Activated CD8-positive, alpha-beta T cell treated with anti-CD3 and anti-CD28 coated beads for 36 hours (primary cell): ENCODE measurements around the gene KLHL17. TPM values are rescaled to one million over a fixed set of nuclear protein-coding genes. Genes with fewer than 3 reads are reported as not detected.
A peak's percentile ranks its signal among the peaks of the same experiment; 100 is the strongest.

ENCODE experiments used
- ATAC-seq: fragments of 200-7000 bp; cut with Tn5 transposase; one replicate; pipeline ENCODE4 v1.10.0; 2021; ENCODE audit warnings: mild to moderate bottlenecking, moderate library complexity
- CTCF ChIA-PET: fragments of 350-600 bp; sonication (Branson Sonifier 250); formaldehyde crosslinking; loops from one replicate; lab custom pipeline; 2021; ENCODE audit warnings: antibody characterized with exemption; lab: Charles Lee
- POLR2A ChIA-PET: fragments of 350-600 bp; sonication (Branson Sonifier 250); formaldehyde crosslinking; loops from one replicate; lab custom pipeline; 2021; ENCODE audit warnings: antibody characterized with exemption; lab: Charles Lee
- DNase-seq: peaks from one replicate; pipeline ENCODE4 v3.0.0-alpha.2; 2020
- H3K27ac Mint-ChIP-seq: one replicate; pipeline ENCODE4 v1.8.0; 2021; ENCODE audit warnings: mild to moderate bottlenecking, mixed read lengths
- H3K27me3 Mint-ChIP-seq: one replicate; pipeline ENCODE4 v1.8.0; 2021; ENCODE audit warnings: mixed read lengths
- H3K36me3 Mint-ChIP-seq: one replicate; pipeline ENCODE4 v1.8.0; 2021; ENCODE audit warnings: low read depth, mixed read lengths
- H3K4me1 Mint-ChIP-seq: one replicate; pipeline ENCODE4 v1.8.0; 2021; ENCODE audit warnings: low read depth, mixed read lengths
- H3K4me3 Mint-ChIP-seq: one replicate; pipeline ENCODE4 v1.8.0; 2021; ENCODE audit warnings: mild to moderate bottlenecking, moderate library complexity, mixed read lengths
- H3K9me3 Mint-ChIP-seq: one replicate; pipeline ENCODE4 v1.8.0; 2021; ENCODE audit warnings: mixed read lengths
- CTCF ChIP-seq: fragments of 200-600 bp; IDR thresholded peaks from one replicate; pipeline ENCODE4 v1.8.0; 2022; ENCODE audit warnings: antibody characterized with exemption, mild to moderate bottlenecking
- intact Hi-C: fragments of 100-400 bp; cut with micrococcal nuclease; formaldehyde crosslinking; loops from one replicate; pipeline ENCODE4 v1.10.0; 2022
- total RNA-seq, 2 experiments: library from RNA; stranded (reverse); gene quantifications; one replicate each; pipeline ENCODE4 v1.2.3, GENCODE V29; 2021

KLHL17 gene
- 10 to 100 TPM; 27.8 to 31.2 TPM for total RNA-seq

- Mint-ChIP-seq H3K27ac (peak within 1 kb of the TSS; percentile 72), H3K27me3 (no peaks in the 10 kb centered on the region), H3K4me1 (peaks cover 19% of the 10 kb centered on the region), H3K36me3 (peaks cover 26% of the 10 kb centered on the region), H3K9me3 (no peaks in the 10 kb centered on the region), H3K4me3 (peak within 1 kb of the TSS; percentile 91)
- TF ChIP-seq CTCF: no peak
- peak; percentile 66 for ATAC-seq
- DNase-seq: peak; percentile 87
- intact Hi-C loops: no loop called here
- CTCF ChIA-PET: no interaction called here
- POLR2A ChIA-PET: no interaction called here
Observed at GRCh38 chr1:960363-961131, at the start of gene KLHL17. TSS of gene KLHL17 (plus strand) at chr1:960584. CDS start at chr1:960694, 110 bp downstream.

- intact Hi-C loops: no loop called here
- ChIA-PET POLR2A (no interaction called here), CTCF (interaction anchor here (1.1 kb wide), 1 partner anchor 27 kb away, joined by 3 read pairs; no protein-coding TSS in a partner anchor)
- Mint-ChIP-seq H3K27me3 (peaks cover 37% of the 10 kb centered on the region), H3K9me3 (no peaks in the 10 kb centered on the region), H3K4me1 (no peaks in the 10 kb centered on the region), H3K4me3 (no peak overlapping the region), H3K27ac (no peak overlapping the region), H3K36me3 (no peaks in the 10 kb centered on the region)
- DNase-seq: peak; percentile 41
- TF ChIP-seq CTCF: no peak
- ATAC-seq: peak; percentile 64
Observed at GRCh38 chr1:910881-911721, 49.3 kb upstream of the KLHL17 start.

GRCh38 chr1:911875-912739 is 48.3 kb upstream of the KLHL17 start:
- no peak for DNase-seq
- intact Hi-C loops: no loop called here
- CTCF ChIA-PET: interaction anchor here (1.1 to 1.4 kb wide), 2 partner anchors 26 to 90 kb away, joined by 3 read pairs; no protein-coding TSS in a partner anchor
- Mint-ChIP-seq H3K9me3 (no peaks in the 10 kb centered on the region), H3K4me3 (no peak overlapping the region), H3K36me3 (no peaks in the 10 kb centered on the region), H3K27ac (no peak overlapping the region), H3K4me1 (no peaks in the 10 kb centered on the region), H3K27me3 (peaks cover 28% of the 10 kb centered on the region)
- ATAC-seq: no peak
- TF ChIP-seq CTCF: no peak
- POLR2A ChIA-PET: no interaction called here

- DNase-seq (peak; percentile 30), ATAC-seq (peak; percentile 65)
Observed at GRCh38 chr1:912740-913301, 47.6 kb upstream of the KLHL17 start.

More at GRCh38 chr1:912740-913301, 47.6 kb upstream of the KLHL17 start:
- no peak for TF ChIP-seq CTCF
- H3K27me3 Mint-ChIP-seq: peaks cover 24% of the 10 kb centered on the region
- ChIA-PET POLR2A (interaction anchor here (0.6 kb wide), 1 partner anchor 364 kb away, joined by 4 read pairs; no protein-coding TSS in a partner anchor), CTCF (interaction anchor here (1.4 kb wide), 1 partner anchor 89 kb away, joined by 3 read pairs; no protein-coding TSS in a partner anchor)
- no peaks in the 10 kb centered on the region for H3K4me1 Mint-ChIP-seq
- H3K4me3 Mint-ChIP-seq: no peak overlapping the region
- H3K9me3 Mint-ChIP-seq: no peaks in the 10 kb centered on the region
- H3K36me3 Mint-ChIP-seq: no peaks in the 10 kb centered on the region
- H3K27ac Mint-ChIP-seq: no peak overlapping the region
- intact Hi-C loops: no loop called here
